C4-2B (cell line): ENCODE data around the gene NCKAP5L.

Experiments used
- H3K27ac ChIP-seq: fragments of 450-650 bp; 2 replicates; pipeline ENCODE4 v1.5.1; 2017
- ZFX ChIP-seq: fragments of 450-650 bp; IDR thresholded peaks from 2 replicates; pipeline ENCODE4 v1.6.1; 2017
- TF ChIP-seq, protein P1 (sequence below): fragments of 450-650 bp; conservative IDR thresholded peaks from 2 replicates; pipeline ENCODE4 v1.5.1; 2017; ENCODE audit warnings: mild to moderate bottlenecking

NCKAP5L gene

DNA sequence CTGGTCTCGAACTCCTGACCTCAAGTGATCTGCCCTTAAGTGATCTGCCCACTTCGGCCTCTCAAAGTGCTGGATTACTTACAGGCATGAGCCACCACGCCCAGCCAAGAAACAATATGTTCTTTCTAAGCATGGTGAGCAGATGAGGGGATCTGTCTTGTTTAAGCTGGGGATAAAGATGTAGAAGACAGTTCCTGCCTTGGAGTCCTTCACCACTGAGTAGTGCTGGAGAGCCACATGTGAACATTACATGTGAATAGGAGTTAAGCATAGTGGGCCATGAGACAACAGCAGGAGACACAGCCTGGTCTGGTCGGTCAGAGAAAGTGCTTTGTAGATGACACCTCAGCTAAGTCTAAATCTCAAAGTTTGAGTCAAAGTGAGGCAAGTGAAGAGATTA is 60.9 kb downstream of the NCKAP5L start:
- no peak for TF ChIP-seq ZFX
- TF ChIP-seq, protein P1, sequence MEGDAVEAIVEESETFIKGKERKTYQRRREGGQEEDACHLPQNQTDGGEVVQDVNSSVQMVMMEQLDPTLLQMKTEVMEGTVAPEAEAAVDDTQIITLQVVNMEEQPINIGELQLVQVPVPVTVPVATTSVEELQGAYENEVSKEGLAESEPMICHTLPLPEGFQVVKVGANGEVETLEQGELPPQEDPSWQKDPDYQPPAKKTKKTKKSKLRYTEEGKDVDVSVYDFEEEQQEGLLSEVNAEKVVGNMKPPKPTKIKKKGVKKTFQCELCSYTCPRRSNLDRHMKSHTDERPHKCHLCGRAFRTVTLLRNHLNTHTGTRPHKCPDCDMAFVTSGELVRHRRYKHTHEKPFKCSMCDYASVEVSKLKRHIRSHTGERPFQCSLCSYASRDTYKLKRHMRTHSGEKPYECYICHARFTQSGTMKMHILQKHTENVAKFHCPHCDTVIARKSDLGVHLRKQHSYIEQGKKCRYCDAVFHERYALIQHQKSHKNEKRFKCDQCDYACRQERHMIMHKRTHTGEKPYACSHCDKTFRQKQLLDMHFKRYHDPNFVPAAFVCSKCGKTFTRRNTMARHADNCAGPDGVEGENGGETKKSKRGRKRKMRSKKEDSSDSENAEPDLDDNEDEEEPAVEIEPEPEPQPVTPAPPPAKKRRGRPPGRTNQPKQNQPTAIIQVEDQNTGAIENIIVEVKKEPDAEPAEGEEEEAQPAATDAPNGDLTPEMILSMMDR, result no peak
- H3K27ac ChIP-seq, result no peak overlapping the region

DNA sequence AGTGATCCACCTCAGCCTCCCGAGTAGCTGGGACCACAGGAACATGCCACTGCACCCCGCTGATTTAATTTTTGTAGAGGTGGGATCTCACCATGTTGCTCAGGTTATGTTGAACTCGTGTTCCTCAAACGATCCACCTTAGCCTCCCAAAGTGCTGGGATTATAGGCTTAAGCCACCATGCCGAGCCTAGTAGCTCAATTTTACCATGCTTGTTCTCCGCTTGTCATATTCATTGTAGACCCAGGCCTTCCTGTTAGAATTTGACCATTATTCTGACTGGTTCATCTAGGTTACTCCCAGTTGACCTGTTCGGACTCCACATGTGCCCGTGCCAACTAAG is 62.1 kb downstream of the NCKAP5L start:
- no peak overlapping the region for H3K27ac ChIP-seq
- TF ChIP-seq, protein P1, result no peak
- TF ChIP-seq ZFX, result no peak

DNA sequence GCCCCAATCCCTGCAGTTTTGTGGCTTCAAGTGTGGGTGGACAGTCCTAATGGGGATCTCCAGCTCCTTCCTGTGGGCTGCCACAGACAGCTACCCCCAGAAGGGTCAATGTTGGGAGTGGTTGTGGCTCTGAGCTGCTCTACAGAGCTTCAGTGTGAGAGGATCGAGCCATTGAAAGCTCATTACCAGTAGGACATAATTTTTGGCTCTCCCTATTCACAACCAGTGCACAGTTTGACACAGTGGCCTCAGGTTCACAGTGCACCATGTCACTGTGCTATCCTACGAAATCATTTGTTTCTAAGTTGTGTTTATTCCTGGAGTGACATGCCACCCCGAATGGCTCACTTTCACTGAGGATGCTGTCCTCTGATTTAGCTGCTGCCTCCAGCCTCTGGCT is 64.1 kb downstream of the NCKAP5L start:
- no peak for TF ChIP-seq ZFX
- no peak overlapping the region for H3K27ac ChIP-seq

DNA sequence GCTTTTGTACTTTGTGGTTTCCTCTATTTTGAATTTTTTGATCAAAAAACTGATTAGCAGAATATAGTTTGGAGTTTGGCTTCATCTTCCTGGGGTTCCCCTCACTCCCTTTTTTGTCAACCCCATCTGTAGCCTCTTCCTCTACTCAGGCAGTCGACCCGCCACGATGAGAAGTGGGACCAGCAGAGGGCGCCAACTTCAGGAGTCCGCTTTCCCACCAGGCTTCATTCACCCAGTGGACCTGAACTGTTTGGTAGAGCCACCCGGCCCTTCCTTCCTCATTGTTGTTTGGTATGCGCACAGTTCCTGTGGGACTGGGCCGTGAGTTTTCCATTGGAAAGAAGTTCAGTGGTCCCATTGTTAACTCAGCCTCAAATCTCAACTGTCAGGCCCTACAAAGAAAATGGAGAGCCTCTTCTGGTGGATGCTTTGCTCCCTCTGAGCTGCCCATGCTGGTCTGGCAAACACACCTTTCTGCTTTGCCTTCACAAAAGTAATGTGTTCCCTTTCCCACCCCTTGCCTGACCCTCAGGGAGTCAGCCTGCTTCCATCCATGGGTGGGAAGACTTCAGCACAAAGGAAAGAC is 65.1 kb downstream of the NCKAP5L start:
- no peak overlapping the region for H3K27ac ChIP-seq

DNA sequence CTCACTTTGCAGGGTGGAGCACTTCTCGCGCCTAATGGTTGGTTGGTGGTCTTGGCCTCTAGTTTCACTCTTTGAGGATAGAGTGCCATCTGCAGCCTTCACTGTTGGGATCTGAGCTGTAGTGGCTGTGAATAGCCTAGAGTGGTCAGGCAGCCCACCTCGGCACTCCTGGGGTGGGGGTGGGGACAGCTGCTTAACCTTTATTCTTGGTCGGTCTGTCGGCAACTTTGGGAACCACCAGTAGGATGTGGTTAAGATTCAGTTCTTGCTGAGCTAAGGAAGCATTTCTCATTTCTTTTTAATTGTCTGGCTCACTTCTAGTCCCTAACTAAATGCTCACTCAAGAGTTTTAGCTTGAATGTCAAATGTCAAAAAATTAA is 65.8 kb downstream of the NCKAP5L start:
- TF ChIP-seq ZFX, result no peak
- TF ChIP-seq, protein P1, result no peak
- no peak overlapping the region for H3K27ac ChIP-seq

More for the DNA sequence above, 65.1 kb downstream of the NCKAP5L start:
- TF ChIP-seq, protein P1, result peak; percentile 81
- no peak for TF ChIP-seq ZFX

DNA sequence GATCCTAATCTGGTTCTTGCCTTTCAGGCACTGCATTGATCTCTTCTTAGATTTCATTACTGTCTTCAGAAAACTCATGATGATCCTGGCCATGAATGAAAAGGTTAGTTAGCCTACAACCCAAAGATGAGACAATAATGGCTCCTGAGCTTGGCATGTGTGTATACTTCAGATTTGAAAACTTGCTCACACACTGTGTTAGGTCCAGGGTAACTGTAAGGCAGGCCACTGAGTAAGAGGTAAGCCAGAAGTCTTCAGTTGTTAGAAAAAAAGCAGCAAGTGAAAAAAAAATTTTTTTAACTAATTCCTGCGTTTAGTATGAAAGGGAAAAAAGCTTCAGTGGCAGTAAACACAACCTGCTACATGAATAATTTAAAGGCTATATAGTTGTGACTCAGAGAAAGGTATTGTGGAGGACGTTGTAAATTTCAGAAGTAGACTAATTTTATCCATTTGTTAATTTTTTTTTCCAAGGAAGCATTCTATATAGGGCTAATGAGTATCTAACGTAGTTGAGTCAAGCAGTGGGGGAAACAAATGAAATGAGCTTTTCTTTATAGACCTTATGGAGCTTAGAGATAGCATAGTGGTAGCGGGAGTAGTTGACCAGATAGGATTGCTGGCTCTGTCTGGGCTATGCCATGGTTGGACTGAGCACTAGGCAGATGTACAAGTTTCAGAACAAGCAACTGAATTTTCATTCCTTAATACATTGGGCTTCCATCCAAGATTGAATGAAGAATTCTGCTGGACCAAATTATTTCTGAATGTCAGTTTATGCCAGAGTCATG is 66.3 kb downstream of the NCKAP5L start:
- no peak overlapping the region for H3K27ac ChIP-seq
- TF ChIP-seq ZFX, result no peak
- TF ChIP-seq, protein P1, result no peak

DNA sequence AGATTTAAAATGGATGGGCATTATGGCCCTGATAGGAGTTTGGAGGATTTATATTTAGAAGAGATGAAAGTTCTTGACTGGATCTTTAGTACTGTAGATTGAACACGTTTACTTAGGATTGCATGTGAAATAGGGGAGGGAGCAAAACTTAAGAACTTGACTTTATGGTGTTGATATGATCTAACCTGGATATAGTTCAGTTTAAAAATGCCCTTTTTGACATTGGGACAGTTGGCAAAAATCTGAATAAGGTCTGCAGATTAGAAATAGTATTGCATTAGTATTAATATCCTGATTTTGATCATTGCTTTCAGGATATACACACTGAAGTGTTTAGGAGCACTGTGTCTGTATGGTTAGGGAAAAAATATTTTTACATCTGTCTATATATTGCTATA is 77.2 kb downstream of the NCKAP5L start:
- no peak overlapping the region for H3K27ac ChIP-seq
- no peak for TF ChIP-seq ZFX
- TF ChIP-seq, protein P1, result no peak; the same call in 1 of the 2 replicates
